GM21367 (cell line): ENCODE results near the gene DRD1.
"Not testable (repeated sequence)": the region's sequence is repeated elsewhere in the genome, so short reads cannot be mapped to it uniquely, and the experiment has no call there.

Source experiments
- ATAC-seq: cut with Tn5 transposase; IDR thresholded peaks from one replicate; pipeline ENCODE4 v1.9.1; 2021; ENCODE audit not compliant: unreplicated experiment

The DRD1 gene

GRCh38 chr5:175468892-175469291 lies 24.9 kb upstream of the DRD1 start:
- no peak for ATAC-seq

GRCh38 chr5:175467983-175468690 lies 24.2 kb upstream of the DRD1 start:
- ATAC-seq, result no peak

DNA sequence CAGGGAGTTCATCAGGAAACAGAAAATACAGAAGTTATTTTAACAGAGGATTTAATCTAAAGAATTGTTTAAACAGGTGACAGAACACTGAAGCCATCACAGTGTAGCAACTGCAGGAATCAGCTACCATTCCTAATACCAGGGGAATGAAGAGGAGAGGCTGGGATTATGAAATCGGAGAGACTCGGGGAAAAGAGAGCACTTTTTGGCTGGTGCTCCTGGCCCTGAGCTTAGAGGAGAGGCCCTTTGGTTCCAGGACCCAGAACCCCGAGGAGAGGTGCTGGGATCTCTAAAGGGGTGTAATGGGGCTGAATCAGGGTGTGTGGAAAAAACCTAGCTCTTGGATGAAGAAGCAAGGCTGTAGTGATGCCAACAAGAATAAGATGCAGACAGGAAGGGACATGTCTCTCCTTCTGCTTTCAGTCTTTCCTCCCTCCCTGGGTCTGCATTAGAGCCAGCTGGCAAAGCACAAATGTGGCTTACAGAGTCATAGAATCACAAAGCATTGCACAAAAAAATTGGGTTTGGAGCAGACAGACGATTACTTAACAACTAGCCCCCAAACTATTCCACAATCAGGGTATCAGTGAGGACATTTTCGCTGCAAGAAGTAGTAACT lies 22.8 kb upstream of the DRD1 start:
- no peak for ATAC-seq

DNA sequence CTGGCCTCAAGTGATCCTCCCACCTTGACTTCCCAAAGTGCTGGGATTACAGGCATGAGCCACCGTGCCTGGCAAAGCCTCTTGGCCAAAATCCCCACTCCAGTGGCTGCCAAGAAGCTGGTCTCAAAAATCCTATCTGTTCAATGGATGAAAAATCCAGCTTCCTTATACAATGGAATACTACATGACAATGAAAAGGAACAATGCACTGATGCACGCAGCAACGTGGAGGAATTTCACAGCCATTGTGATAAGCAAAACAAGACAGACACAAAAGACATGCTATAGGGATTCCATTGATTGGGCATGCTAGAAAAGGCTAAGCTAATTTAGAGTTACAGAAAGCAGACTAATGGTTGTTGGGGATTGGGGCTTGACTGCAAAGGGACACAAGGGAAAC lies 21.3 kb upstream of the DRD1 start:
- no peak for ATAC-seq

- no peak for ATAC-seq
Measured at GRCh38 chr5:175464942-175465233, 20.9 kb upstream of the DRD1 start.

DNA sequence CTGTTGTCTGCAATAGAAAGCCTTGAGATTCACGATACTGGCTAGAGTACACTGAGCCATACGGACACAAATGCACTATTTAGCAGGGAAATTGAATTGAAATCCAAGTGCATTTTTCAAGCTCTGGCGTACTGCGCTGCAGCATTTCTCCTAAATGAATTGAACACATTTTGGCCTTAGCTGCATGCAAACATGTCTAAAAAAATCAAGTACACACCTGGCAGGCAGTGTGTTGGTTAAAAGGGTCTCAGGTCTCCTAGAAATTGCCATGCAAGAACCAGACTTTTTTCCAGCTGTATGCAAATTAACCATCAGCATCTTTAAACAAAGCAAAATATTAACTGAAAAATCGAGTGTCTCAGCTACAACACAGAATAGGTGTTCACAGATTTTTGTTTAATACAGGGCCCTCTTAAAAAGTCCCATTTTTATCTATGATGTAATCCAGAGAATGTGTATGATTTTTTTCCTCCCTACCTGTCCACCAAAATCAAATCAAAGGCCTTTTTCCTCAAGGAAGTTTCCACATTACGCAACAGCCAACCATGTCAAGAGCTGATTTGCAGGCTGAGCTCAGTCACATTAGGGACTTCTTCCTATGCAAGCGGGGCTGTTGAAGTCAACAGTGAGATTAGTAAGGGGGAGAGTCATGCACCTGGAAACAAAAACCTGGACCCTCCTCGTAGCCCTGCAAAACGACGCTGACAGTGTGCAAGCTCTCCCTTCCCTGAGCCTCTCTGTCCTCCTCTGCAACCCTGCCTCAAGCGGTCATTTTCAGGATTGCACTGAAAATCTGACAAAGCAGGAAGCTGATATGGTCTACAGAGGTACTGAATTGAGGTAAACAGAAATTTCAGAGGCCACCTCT lies 20.3 kb upstream of the DRD1 start:
- ATAC-seq, result peak; percentile 96

- no peak for ATAC-seq
Measured at GRCh38 chr5:175463641-175464040, 19.7 kb upstream of the DRD1 start.

- no peak for ATAC-seq
Measured at GRCh38 chr5:175461370-175461769, 17.4 kb upstream of the DRD1 start.

DNA sequence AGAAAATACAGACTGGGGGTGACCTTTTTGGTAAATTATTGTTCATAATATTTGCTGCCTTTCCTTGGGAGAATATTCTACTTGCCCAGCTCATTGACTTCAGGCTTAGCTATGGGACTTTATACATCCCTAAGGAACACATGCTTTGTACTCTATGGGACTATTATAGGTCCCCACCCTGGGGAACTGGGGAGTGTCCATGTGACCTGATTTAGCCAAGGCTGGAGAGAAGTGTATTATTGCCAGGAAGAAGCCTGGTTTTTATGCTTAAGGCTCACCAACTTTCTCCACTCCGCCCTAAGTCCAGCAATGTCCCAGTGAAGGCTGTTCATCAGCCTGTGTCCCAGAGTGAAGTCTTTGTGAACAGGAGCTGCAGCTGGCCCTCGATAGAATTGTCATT lies 16.6 kb upstream of the DRD1 start:
- no peak for ATAC-seq

DNA sequence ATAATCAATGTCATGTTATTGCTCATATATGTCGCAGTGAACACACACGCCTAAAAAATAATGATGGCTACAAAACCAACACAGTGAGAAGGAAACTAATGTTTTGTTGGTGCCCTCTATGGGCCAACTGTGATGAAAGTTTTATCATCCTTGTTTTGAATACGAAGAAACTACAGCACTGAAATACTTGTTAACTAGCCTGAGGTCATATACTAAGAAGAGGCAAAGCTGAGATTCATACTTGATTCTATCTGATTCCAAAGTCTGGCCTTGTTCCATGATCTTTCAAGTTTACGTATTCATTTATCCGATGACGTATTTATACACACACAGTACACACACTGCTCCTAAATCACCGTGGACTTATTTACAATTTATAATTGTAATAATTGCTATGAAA lies 16.1 kb upstream of the DRD1 start:
- ATAC-seq, result no peak

DNA sequence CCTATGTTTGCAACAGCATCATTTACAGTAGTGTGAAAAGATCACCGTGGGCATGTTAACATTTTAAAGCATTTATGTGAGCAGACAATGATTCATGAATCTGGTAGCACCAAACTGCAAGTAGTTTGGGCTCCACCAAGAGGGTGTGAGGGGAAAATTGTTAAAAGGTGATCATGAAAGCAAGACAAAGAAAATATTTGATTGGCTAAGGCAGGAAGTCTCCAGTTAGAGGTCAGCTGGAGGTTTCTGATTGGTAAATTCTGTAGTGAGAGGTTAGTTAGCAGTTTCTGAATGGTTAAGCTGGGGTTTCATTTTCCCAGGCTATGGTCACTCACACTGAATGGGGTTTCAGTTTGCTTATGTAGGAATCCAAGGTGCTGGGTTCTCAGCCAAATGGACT lies 13.5 kb upstream of the DRD1 start:
- ATAC-seq, result peak; percentile 89

DNA sequence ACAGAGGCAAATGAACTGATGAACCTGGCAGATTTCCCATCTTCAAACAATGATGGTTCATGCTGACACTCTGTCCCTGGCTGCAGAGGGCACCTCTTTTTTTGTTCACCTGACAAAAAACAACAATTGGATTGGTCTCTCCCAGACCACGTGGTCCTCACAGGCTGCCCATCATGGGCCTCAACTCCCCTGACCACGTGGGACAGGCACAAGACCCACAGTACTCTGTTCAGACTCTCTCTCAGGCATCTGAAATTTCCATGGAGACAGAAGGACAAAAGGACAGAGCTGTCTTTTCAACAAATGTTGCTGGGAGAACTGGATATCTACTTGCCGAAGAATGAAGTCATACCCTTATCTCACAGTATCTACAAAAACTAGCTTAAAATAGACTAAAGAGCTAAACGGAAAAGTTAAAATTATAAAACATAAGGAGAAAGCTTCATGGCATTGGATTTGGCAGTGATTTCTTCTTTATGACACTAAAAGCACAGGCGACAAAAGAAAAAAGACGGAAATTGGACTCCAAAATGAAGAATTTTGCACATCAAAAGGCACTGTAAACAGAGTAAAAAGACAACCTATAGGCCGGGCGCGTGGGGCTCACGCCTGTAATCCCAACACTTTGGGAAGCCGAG lies 12.2 kb upstream of the DRD1 start:
- ATAC-seq, result no peak

- not testable (repeated sequence) for ATAC-seq
Measured at GRCh38 chr5:175454338-175454737, 10.4 kb upstream of the DRD1 start.

DNA sequence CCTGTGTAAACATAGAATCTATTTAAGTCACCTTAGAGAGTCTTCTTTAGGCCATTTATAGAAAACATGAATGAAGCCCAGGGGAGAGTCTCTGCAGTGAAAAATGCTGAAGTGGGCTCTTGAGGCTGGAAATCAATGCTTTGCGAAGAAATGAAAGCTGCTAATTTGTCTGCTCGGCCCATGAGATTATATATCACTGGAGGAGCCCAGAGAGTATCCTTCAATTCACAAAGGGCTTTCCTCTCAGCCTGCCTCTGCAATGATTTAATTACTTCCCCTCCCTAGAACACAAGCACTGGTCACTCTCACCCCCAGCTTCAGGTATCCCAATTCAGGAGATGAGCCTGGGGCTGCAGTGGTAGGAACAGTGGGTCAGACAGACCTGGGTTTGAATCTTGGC lies 8.2 kb upstream of the DRD1 start:
- no peak for ATAC-seq

- no peak for ATAC-seq
Measured at GRCh38 chr5:175448276-175448675, 4.3 kb upstream of the DRD1 start.

DNA sequence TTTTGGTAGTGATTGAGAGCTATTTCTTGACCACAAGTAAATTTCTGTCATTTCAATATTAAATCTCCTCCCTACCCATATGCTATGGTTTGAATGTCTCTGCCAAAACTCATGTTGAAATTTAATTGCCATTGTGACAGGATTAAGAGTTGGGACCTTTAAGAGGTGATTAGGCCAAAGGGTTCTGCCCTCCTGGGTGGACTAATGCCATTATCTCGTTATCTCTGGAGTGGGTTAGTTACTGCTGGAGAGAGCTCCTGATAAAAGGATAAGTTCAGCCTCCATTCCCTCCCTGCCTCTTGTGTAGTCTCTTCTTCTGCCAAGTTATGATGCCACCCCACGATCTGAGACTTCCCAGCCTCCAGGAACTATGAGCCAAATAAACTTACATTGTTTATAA lies 3.6 kb upstream of the DRD1 start:
- no peak for ATAC-seq

- ATAC-seq, result not testable (repeated sequence)
Measured at GRCh38 chr5:175446378-175446777, 2.4 kb upstream of the DRD1 start.

DNA sequence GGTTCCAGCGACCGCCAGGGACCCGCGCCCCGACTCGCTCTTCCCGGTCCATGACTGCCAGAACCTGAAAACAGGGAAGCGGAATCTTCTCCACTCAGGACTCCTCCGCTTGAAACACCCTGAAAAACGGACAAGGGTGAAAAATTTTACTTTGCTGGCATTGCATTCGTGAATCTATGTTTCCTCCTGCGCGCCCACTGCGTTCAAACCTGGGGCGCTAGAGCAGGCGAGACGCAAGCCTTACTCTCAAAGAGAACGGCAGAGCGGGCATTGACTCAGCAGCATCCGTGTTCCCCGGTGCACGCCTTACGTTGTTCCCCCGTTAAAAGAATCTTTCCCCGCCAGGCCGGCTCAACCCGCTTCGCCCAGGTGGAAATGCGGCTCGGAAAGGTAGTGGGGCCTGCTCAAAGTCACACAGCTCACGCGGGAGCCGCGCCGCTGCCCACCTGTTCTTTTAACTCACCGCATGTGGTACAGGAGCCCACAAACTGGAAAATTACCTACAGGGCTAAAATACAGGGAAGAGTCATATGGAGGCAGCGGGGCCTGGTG lies 999 bp upstream of the DRD1 start:
- ATAC-seq, result no peak

- no peak for ATAC-seq
Measured at GRCh38 chr5:175443514-175444059, 395 bp downstream of the DRD1 start.

- ATAC-seq, result no peak
Measured at GRCh38 chr5:175438234-175438857, 5.6 kb downstream of the DRD1 start.

GRCh38 chr5:175436359-175436758 lies 7.6 kb downstream of the DRD1 start:
- no peak for ATAC-seq
